HG03442 (cell line): Measurements from ENCODE around the gene IFNA2.
"Not testable (repeated sequence)": the region's sequence is repeated elsewhere in the genome, so short reads cannot be mapped to it uniquely, and the experiment has no call there.

Experiments used
- ATAC-seq: cut with Tn5 transposase; IDR thresholded peaks from one replicate; pipeline ENCODE4 v1.9.1; 2021; ENCODE audit warnings: mild to moderate bottlenecking, moderate library complexity; ENCODE audit not compliant: unreplicated experiment

The IFNA2 gene

GRCh38 chr9:21383627-21384026 lies 1.6 kb downstream of the IFNA2 start:
- no peak for ATAC-seq

- peak; percentile 98 for ATAC-seq
These were observed 3.5 kb downstream of the IFNA2 start for GRCh38 chr9:21381448-21382339.

GRCh38 chr9:21371467-21371866 lies 13.7 kb downstream of the IFNA2 start:
- not testable (repeated sequence) for ATAC-seq

- ATAC-seq, result no peak
These were observed 17.2 kb downstream of the IFNA2 start, which contains the start of gene IFNA13 for GRCh38 chr9:21367957-21368356. Gene IFNA13, minus strand, starts transcription at chr9:21368057. Its CDS starts 47 bp downstream, at chr9:21368010.

GRCh38 chr9:21367169-21367568 lies 18.0 kb downstream of the IFNA2 start:
- ATAC-seq, result peak; percentile 88

- no peak for ATAC-seq
These were observed 22.9 kb downstream of the IFNA2 start for GRCh38 chr9:21362287-21362686.

- peak; percentile 93 for ATAC-seq
These were observed 27.4 kb downstream of the IFNA2 start for GRCh38 chr9:21357479-21358460.

- no peak for ATAC-seq
These were observed 34.4 kb downstream of the IFNA2 start, which contains the start of gene IFNA6 for GRCh38 chr9:21350787-21351186. Gene IFNA6, minus strand, starts transcription at chr9:21350887. Its CDS starts 0 bp downstream, at chr9:21350887.

- no peak for ATAC-seq
These were observed 36.7 kb downstream of the IFNA2 start for GRCh38 chr9:21348430-21348970.

- no peak for ATAC-seq
These were observed 44.5 kb downstream of the IFNA2 start for GRCh38 chr9:21340735-21341134.

- no peak for ATAC-seq
These were observed 48.7 kb downstream of the IFNA2 start for GRCh38 chr9:21336457-21336856.

- peak; percentile 89 for ATAC-seq
These were observed 50.2 kb downstream of the IFNA2 start, which contains the start of gene KLHL9 for GRCh38 chr9:21334701-21335632. Gene KLHL9, minus strand, starts transcription at chr9:21335404. Its CDS starts 545 bp downstream, at chr9:21334859.
